VCaP (cell line): ENCODE results near the gene GMDS.

Source experiments
- H3K27ac ChIP-seq: fragments of 450-650 bp; 2 replicates; pipeline ENCODE4 v1.5.1; 2017
- CTCF ChIP-seq: fragments of 450-650 bp; conservative IDR thresholded peaks from 2 replicates; pipeline ENCODE4 v1.5.1; 2017; ENCODE audit warnings: mild to moderate bottlenecking, moderate library complexity

GMDS gene

GRCh38 chr6:1736346-1737105 is 508.9 kb downstream of the GMDS start:
- TF ChIP-seq CTCF, result no peak
- no peak overlapping the region for H3K27ac ChIP-seq

- TF ChIP-seq CTCF, result no peak
- no peak overlapping the region for H3K27ac ChIP-seq
Observed at GRCh38 chr6:1735239-1735803, 510.1 kb downstream of the GMDS start.

GRCh38 chr6:1730882-1731281 is 514.5 kb downstream of the GMDS start:
- no peak overlapping the region for H3K27ac ChIP-seq
- no peak for TF ChIP-seq CTCF

- no peak overlapping the region for H3K27ac ChIP-seq
- no peak for TF ChIP-seq CTCF
Observed at GRCh38 chr6:1729750-1730140, 515.7 kb downstream of the GMDS start.

- no peak overlapping the region for H3K27ac ChIP-seq
- no peak for TF ChIP-seq CTCF
Observed at GRCh38 chr6:1729133-1729749, 516.2 kb downstream of the GMDS start.

GRCh38 chr6:1726341-1726768 is 519.0 kb downstream of the GMDS start:
- H3K27ac ChIP-seq, result no peak overlapping the region
- TF ChIP-seq CTCF, result no peak

GRCh38 chr6:1724616-1725015 is 520.8 kb downstream of the GMDS start:
- TF ChIP-seq CTCF, result no peak
- no peak overlapping the region for H3K27ac ChIP-seq
